Activated CD8-positive, alpha-beta T cell treated with anti-CD3 and anti-CD28 coated beads for 36 hours (primary cell): ENCODE results near the gene IRAK1BP1. TPM values are rescaled to one million over a fixed set of nuclear protein-coding genes. Genes with fewer than 3 reads are reported as not detected.

Experiments used
- ATAC-seq: fragments of 200-7000 bp; cut with Tn5 transposase; one replicate; pipeline ENCODE4 v1.10.0; 2021; ENCODE audit warnings: mild to moderate bottlenecking, moderate library complexity
- CTCF ChIA-PET: fragments of 350-600 bp; sonication (Branson Sonifier 250); formaldehyde crosslinking; loops from one replicate; lab custom pipeline; 2021; ENCODE audit warnings: antibody characterized with exemption; lab: Charles Lee
- POLR2A ChIA-PET: fragments of 350-600 bp; sonication (Branson Sonifier 250); formaldehyde crosslinking; loops from one replicate; lab custom pipeline; 2021; ENCODE audit warnings: antibody characterized with exemption; lab: Charles Lee
- DNase-seq: peaks from one replicate; pipeline ENCODE4 v3.0.0-alpha.2; 2020
- H3K27ac Mint-ChIP-seq: one replicate; pipeline ENCODE4 v1.8.0; 2021; ENCODE audit warnings: mild to moderate bottlenecking, mixed read lengths
- H3K27me3 Mint-ChIP-seq: one replicate; pipeline ENCODE4 v1.8.0; 2021; ENCODE audit warnings: mixed read lengths
- H3K36me3 Mint-ChIP-seq: one replicate; pipeline ENCODE4 v1.8.0; 2021; ENCODE audit warnings: low read depth, mixed read lengths
- H3K4me1 Mint-ChIP-seq: one replicate; pipeline ENCODE4 v1.8.0; 2021; ENCODE audit warnings: low read depth, mixed read lengths
- H3K4me3 Mint-ChIP-seq: one replicate; pipeline ENCODE4 v1.8.0; 2021; ENCODE audit warnings: mild to moderate bottlenecking, moderate library complexity, mixed read lengths
- H3K9me3 Mint-ChIP-seq: one replicate; pipeline ENCODE4 v1.8.0; 2021; ENCODE audit warnings: mixed read lengths
- intact Hi-C: fragments of 100-400 bp; cut with micrococcal nuclease; formaldehyde crosslinking; loops from one replicate; pipeline ENCODE4 v1.10.0; 2022
- total RNA-seq, 2 experiments: library from RNA; stranded (reverse); gene quantifications; one replicate each; pipeline ENCODE4 v1.2.3, GENCODE V29; 2021
- TF ChIP-seq, protein P1 (sequence below): fragments of 200-600 bp; IDR thresholded peaks from one replicate; pipeline ENCODE4 v1.8.0; 2022; ENCODE audit warnings: antibody characterized with exemption, mild to moderate bottlenecking

IRAK1BP1 gene
- total RNA-seq, 2 experiments from 2014 or later, result 2.3 to 2.6 TPM

DNA sequence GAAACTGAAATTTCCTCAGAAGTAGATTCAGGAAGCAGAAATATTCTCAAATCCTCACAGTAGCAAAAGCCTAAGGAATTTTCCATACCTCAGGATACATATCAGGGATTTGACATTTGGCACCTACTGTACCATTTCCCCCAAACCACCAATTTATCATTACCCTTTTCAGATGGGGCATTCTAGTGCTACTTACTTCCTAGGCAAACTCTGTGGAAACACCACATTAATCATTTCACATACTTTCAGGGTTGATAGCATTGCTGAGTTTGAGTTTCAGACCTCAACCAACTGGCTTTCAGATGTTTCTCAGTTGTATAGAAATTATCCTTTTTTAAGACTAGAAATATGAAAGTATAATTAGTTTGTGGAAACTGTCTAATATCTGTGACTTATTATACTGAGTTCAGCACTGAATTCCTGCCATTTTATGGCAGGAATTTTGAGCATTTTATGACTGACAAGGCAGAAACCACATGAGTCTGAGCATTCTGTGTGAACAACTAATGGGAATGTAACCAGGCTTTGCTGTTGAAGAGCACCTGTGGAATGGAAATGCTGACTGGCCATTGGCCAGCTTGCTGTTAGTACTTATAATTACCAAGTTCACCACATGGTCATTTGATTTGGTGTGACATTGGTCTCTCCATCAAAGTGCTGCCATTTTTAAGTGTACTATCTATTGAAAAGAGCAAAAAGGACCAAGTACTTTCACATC lies 35.1 kb upstream of the IRAK1BP1 start:
- DNase-seq, result no peak
- Mint-ChIP-seq H3K4me3 (no peak overlapping the region), H3K27ac (no peak overlapping the region), H3K4me1 (no peaks in the 10 kb centered on the region), H3K27me3 (peaks cover 11% of the 10 kb centered on the region), H3K36me3 (no peaks in the 10 kb centered on the region), H3K9me3 (no peaks in the 10 kb centered on the region)
- CTCF ChIA-PET, result no interaction called here
- intact Hi-C loops, result no loop called here
- TF ChIP-seq, protein P1, sequence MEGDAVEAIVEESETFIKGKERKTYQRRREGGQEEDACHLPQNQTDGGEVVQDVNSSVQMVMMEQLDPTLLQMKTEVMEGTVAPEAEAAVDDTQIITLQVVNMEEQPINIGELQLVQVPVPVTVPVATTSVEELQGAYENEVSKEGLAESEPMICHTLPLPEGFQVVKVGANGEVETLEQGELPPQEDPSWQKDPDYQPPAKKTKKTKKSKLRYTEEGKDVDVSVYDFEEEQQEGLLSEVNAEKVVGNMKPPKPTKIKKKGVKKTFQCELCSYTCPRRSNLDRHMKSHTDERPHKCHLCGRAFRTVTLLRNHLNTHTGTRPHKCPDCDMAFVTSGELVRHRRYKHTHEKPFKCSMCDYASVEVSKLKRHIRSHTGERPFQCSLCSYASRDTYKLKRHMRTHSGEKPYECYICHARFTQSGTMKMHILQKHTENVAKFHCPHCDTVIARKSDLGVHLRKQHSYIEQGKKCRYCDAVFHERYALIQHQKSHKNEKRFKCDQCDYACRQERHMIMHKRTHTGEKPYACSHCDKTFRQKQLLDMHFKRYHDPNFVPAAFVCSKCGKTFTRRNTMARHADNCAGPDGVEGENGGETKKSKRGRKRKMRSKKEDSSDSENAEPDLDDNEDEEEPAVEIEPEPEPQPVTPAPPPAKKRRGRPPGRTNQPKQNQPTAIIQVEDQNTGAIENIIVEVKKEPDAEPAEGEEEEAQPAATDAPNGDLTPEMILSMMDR, result no peak
- POLR2A ChIA-PET, result no interaction called here
- ATAC-seq, result no peak

DNA sequence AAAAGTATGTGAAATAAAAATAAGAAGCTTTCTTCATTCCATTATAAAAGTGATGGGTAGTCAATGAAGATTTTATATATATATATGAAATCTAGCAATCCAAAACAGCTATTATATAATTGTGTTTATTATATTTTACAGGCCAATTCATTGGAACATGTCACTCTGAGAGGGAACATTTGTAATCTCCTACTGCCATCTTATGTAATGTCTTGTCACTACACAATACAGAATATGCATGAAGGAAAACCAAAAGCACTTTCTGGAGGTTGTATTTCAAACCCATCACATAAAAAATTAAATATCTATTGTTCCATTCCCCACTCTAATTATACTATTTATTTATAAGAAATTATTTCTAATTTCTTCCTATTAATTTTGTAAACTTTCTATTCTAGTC lies 31.5 kb upstream of the IRAK1BP1 start:
- intact Hi-C loops, result no loop called here
- Mint-ChIP-seq H3K9me3 (no peaks in the 10 kb centered on the region), H3K4me1 (no peaks in the 10 kb centered on the region), H3K4me3 (no peak overlapping the region), H3K36me3 (no peaks in the 10 kb centered on the region), H3K27ac (no peak overlapping the region), H3K27me3 (peaks cover 11% of the 10 kb centered on the region)
- TF ChIP-seq, protein P1, result no peak
- CTCF ChIA-PET, result no interaction called here
- DNase-seq (no peak), ATAC-seq (no peak)
- POLR2A ChIA-PET, result no interaction called here

DNA sequence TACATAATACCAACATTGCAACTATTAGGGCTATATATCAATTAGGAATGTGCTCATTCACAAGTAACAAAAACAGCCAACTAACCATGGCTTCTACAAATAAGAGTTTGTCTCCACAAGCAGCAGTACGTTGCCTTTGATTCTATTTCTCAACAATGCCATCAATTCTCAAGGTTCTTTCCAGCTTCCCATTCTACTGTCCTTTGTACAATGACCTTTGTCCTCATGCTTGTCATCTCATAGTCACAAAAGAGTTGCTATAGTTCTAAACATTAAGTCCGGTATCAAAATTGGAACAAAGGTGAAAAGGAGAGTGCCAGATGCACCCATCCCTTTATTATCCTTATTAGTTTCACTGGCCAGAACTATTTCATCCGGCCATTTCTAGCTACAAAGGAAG lies 30.8 kb upstream of the IRAK1BP1 start:
- Mint-ChIP-seq H3K27ac (no peak overlapping the region), H3K4me3 (no peak overlapping the region), H3K4me1 (no peaks in the 10 kb centered on the region), H3K36me3 (no peaks in the 10 kb centered on the region), H3K9me3 (no peaks in the 10 kb centered on the region), H3K27me3 (peaks cover 11% of the 10 kb centered on the region)
- ATAC-seq (no peak), DNase-seq (no peak)
- ChIA-PET POLR2A (no interaction called here), CTCF (no interaction called here)
- intact Hi-C loops, result no loop called here
- TF ChIP-seq, protein P1, result no peak

DNA sequence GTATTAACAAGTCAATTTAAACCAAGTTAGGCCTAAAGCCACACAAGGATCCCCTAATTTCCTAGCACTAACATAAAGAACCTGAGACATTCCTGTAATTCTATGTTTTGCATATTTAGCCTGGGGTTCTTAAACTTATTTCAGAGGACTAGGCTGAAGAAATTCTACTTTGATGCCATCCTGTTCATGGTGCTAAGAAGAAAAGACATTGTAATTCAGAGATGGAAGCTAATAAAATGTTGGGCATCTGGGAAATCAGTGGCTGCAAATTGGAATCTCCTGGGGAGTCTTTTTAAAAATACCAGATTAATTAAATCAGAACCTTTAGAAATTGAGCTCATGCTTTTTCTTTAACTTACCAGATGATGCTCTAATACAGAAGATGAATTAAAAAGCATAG lies 26.2 kb upstream of the IRAK1BP1 start:
- intact Hi-C loops, result no loop called here
- ATAC-seq, result no peak
- Mint-ChIP-seq H3K27ac (no peak overlapping the region), H3K4me1 (no peaks in the 10 kb centered on the region), H3K4me3 (no peak overlapping the region), H3K9me3 (no peaks in the 10 kb centered on the region), H3K36me3 (no peaks in the 10 kb centered on the region), H3K27me3 (peaks cover 7% of the 10 kb centered on the region)
- ChIA-PET POLR2A (no interaction called here), CTCF (interaction anchor here (1.0 kb wide), 1 partner anchor 10 kb away, joined by 3 read pairs; no protein-coding TSS in a partner anchor)
- TF ChIP-seq, protein P1, result no peak
- no peak for DNase-seq

DNA sequence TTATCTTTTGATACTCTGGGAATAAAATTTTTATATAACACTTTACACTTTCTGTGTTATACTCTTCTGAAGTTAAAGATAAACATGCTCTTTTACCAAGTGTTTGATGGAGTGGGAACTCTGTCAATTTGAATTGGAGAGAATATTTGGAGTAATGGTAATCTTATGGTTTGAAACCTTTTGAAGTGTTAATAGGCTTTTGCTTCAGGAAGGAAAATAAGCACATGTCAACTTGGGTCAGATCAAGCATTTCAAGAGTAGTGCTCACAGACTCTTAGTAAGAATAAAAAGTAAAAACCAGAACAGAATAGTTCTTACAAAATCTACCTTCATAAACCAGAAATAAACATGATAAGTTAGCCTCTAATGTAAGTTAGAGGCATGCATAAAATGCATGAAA lies 24.4 kb upstream of the IRAK1BP1 start:
- ChIA-PET POLR2A (no interaction called here), CTCF (no interaction called here)
- H3K4me3 Mint-ChIP-seq, result no peak overlapping the region
- DNase-seq, result no peak
- no peaks in the 10 kb centered on the region for H3K4me1 Mint-ChIP-seq
- intact Hi-C loops, result no loop called here
- no peak for ATAC-seq
- no peaks in the 10 kb centered on the region for H3K9me3 Mint-ChIP-seq
- no peaks in the 10 kb centered on the region for H3K36me3 Mint-ChIP-seq
- TF ChIP-seq, protein P1, result no peak
- peaks cover 7% of the 10 kb centered on the region for H3K27me3 Mint-ChIP-seq
- no peak overlapping the region for H3K27ac Mint-ChIP-seq
